Measurements from ENCODE around the gene GRIA3.

Gene GRIA3

GRCh38 chrX:123487236-123487635 is 303.2 kb downstream of the GRIA3 start (continued):
- TF ChIP-seq PRDM2 (tag by site-specific recombination; IDR thresholded peaks at IDR 0.05; ENCODE audit: borderline replicate concordance) = no peak
- TF ChIP-seq ZEB2 (tag by site-specific recombination; IDR thresholded peaks at IDR 0.05) = no peak
- no peak for TF ChIP-seq ZBTB49 (tag by site-specific recombination; IDR thresholded peaks at IDR 0.05; ENCODE audit: low read depth)
- TF ChIP-seq ZNF701 (tag by site-specific recombination; IDR thresholded peaks at IDR 0.05) = no peak
- no peak for TF ChIP-seq ZBTB44 (tag by site-specific recombination; IDR thresholded peaks at IDR 0.05)
- TF ChIP-seq PRDM6 (tag by site-specific recombination; IDR thresholded peaks at IDR 0.05) = no peak
- no peak for TF ChIP-seq HOXC10 (CRISPR knock-in tag; IDR thresholded peaks at IDR 0.05)
- TF ChIP-seq ZBTB26 (tag by site-specific recombination; optimal IDR thresholded peaks at IDR 0.05) = no peak

GRCh38 chrX:123487669-123488068 is 303.6 kb downstream of the GRIA3 start:
- ChIA-PET POLR2A (no interaction called here), CTCF (no interaction called here)

More at GRCh38 chrX:123487669-123488068, 303.6 kb downstream of the GRIA3 start:
- H3K36me3 ChIP-seq (ENCODE audit: control insufficient read depth in 2 of 2, insufficient read depth in 1 of 2, low read length in 2 of 2) = no peaks in the 10 kb centered on the region
- H3K9me3 ChIP-seq (ENCODE audit: control insufficient read depth, insufficient read depth, low read depth, low read length) = no peaks in the 10 kb centered on the region
- no peaks in the 10 kb centered on the region for H3K4me1 ChIP-seq (ENCODE audit: control insufficient read depth, insufficient read depth, low read length)
- no peak overlapping the region for H3K27ac ChIP-seq (ENCODE audit: extremely low read depth, low read depth, low read length)
- H3K4me3 ChIP-seq (ENCODE audit: low read depth, low read length) = no peak overlapping the region
- TF ChIP-seq ZNF121 (tag by site-specific recombination; IDR thresholded peaks at IDR 0.05) (no peak), KLF9 (tag by site-specific recombination; IDR thresholded peaks at IDR 0.05; ENCODE audit: low read depth) (no peak), ZNF549 (tag by site-specific recombination; IDR thresholded peaks at IDR 0.05) (no peak), ZNF580 (tag by site-specific recombination; IDR thresholded peaks at IDR 0.05) (no peak), ZFP41 (tag by site-specific recombination; IDR thresholded peaks at IDR 0.05; ENCODE audit: borderline replicate concordance) (no peak), INSM2 (tag by site-specific recombination; IDR thresholded peaks at IDR 0.05) (no peak), ATF2 (tag by site-specific recombination; IDR thresholded peaks at IDR 0.05; ENCODE audit: low read depth) (peak; percentile 77; the same call in 1 of the 2 replicates), ZNF10 (tag by site-specific recombination; IDR thresholded peaks at IDR 0.05) (no peak), ZNF311 (tag by site-specific recombination; IDR thresholded peaks at IDR 0.05; ENCODE audit: borderline replicate concordance) (no peak)
